ENCODE data around the gene RYR3. TPM values are rescaled to one million over a fixed set of nuclear protein-coding genes. Genes with fewer than 3 reads are reported as not detected.

RYR3 gene
- total RNA-seq, 1 donor from 2014 or later, result under 0.01 TPM

- no peaks in the 10 kb centered on the region for H3K27me3 ChIP-seq (ENCODE audit: control insufficient read depth, insufficient read depth, low read length)
- FAIRE-seq, result no peak
- no peak overlapping the region for H3K4me3 ChIP-seq (ENCODE audit: low read depth, low read length)
- no peak for DNase-seq (ENCODE audit: low read depth)
- no peak for TF ChIP-seq CTCF (IDR thresholded peaks at IDR 0.05; ENCODE audit: insufficient read depth, low read length, severe bottlenecking)
- no peaks in the 10 kb centered on the region for H3K36me3 ChIP-seq (ENCODE audit: control insufficient read depth, insufficient read depth, low read length)
Measured at GRCh38 chr15:33823119-33823518, 512.4 kb downstream of the RYR3 start.

- no peak for DNase-seq (ENCODE audit: low read depth)
- H3K36me3 ChIP-seq (ENCODE audit: control insufficient read depth, insufficient read depth, low read length), result no peaks in the 10 kb centered on the region
- TF ChIP-seq CTCF (IDR thresholded peaks at IDR 0.05; ENCODE audit: insufficient read depth, low read length, severe bottlenecking), result no peak
- H3K27me3 ChIP-seq (ENCODE audit: control insufficient read depth, insufficient read depth, low read length), result no peaks in the 10 kb centered on the region
- no peak overlapping the region for H3K4me3 ChIP-seq (ENCODE audit: low read depth, low read length)
- FAIRE-seq, result no peak
Measured at GRCh38 chr15:33825453-33825852, 514.7 kb downstream of the RYR3 start.

DNA sequence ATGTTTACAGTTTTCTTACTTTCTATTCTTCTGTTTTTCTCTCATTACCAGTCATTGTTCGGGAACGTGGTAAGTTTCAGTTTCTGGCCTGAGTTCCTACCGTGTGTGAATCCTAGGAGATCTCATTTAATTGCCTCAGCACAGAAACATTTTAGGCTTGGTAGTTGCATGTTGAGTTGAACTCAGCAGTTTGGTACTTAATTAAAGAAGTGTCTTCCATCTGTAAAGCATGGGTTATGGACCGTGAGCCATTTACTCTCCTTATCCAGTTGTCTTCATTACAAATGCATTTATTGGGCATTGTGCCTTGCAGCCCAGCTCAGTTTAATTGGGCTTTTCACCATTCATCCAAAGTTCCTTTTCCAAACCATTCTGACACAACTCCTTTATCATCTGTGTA is 515.4 kb downstream of the RYR3 start:
- Histone ChIP-seq H3K36me3 (ENCODE audit: control insufficient read depth, insufficient read depth, low read length) (no peaks in the 10 kb centered on the region), H3K4me3 (ENCODE audit: low read depth, low read length) (no peak overlapping the region), H3K27me3 (ENCODE audit: control insufficient read depth, insufficient read depth, low read length) (no peaks in the 10 kb centered on the region)
- DNase-seq (ENCODE audit: low read depth) (no peak), FAIRE-seq (no peak)
- no peak for TF ChIP-seq CTCF (IDR thresholded peaks at IDR 0.05; ENCODE audit: insufficient read depth, low read length, severe bottlenecking)

DNA sequence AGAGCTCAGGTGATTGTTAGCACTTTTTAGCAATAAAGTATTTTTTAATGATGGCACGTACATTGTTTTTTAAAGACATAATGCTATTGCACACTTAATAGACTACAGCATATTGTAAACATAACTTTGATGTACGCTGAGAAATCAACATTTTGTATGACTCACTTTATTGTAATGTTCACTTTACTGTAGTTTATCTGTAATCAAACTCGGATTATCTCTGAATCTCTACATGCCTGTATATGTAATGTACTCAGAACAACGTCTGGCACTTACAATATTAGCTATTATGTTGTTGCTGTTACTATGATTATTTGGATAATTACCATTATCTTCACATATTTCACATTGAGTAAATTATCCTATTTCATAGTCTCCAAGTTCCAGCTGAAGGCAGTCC is 519.6 kb downstream of the RYR3 start:
- DNase-seq (ENCODE audit: low read depth), result no peak
- Histone ChIP-seq H3K36me3 (ENCODE audit: control insufficient read depth, insufficient read depth, low read length) (no peaks in the 10 kb centered on the region), H3K4me3 (ENCODE audit: low read depth, low read length) (no peak overlapping the region), H3K27me3 (ENCODE audit: control insufficient read depth, insufficient read depth, low read length) (no peaks in the 10 kb centered on the region)
- no peak for TF ChIP-seq CTCF (IDR thresholded peaks at IDR 0.05; ENCODE audit: insufficient read depth, low read length, severe bottlenecking)
- FAIRE-seq, result no peak

- no peaks in the 10 kb centered on the region for H3K27me3 ChIP-seq (ENCODE audit: control insufficient read depth, insufficient read depth, low read length)
- TF ChIP-seq CTCF (IDR thresholded peaks at IDR 0.05; ENCODE audit: insufficient read depth, low read length, severe bottlenecking), result no peak
- H3K4me3 ChIP-seq (ENCODE audit: low read depth, low read length), result no peak overlapping the region
- H3K36me3 ChIP-seq (ENCODE audit: control insufficient read depth, insufficient read depth, low read length), result no peaks in the 10 kb centered on the region
- DNase-seq (ENCODE audit: low read depth) (no peak), FAIRE-seq (no peak)
Measured at GRCh38 chr15:33831646-33832045, 520.9 kb downstream of the RYR3 start.

- Histone ChIP-seq H3K27me3 (ENCODE audit: control insufficient read depth, insufficient read depth, low read length) (no peaks in the 10 kb centered on the region), H3K4me3 (ENCODE audit: low read depth, low read length) (no peak overlapping the region), H3K36me3 (ENCODE audit: control insufficient read depth, insufficient read depth, low read length) (no peaks in the 10 kb centered on the region)
- DNase-seq (ENCODE audit: low read depth), result no peak
- no peak for TF ChIP-seq CTCF (IDR thresholded peaks at IDR 0.05; ENCODE audit: insufficient read depth, low read length, severe bottlenecking)
- FAIRE-seq, result no peak
Measured at GRCh38 chr15:33834892-33835743, 524.4 kb downstream of the RYR3 start.
